Ovary (tissue), 3 donors: ENCODE results near the gene SH3PXD2B.

ENCODE experiments used
- POLR2A ChIP-seq: fragments of 450-650 bp; IDR thresholded peaks from one replicate; pipeline ENCODE4 v1.6.1; 2017; ENCODE audit warnings: antibody characterized with exemption, mild to moderate bottlenecking, moderate library complexity
- TF ChIP-seq, protein P1 (sequence below), 3 donors: fragments of 450-650 bp in 2 of 3; fragments of 200-600 bp in 1 of 3; IDR thresholded peaks; one replicate each; pipeline versions ENCODE4 v1.5.1 to v1.8.0; 2016 to 2022; ENCODE audit warnings: antibody characterized with exemption in 3 of 3, mild to moderate bottlenecking in 1 of 3
- donor health status: DM: no; HTN: no; CAD: no.

DNA sequence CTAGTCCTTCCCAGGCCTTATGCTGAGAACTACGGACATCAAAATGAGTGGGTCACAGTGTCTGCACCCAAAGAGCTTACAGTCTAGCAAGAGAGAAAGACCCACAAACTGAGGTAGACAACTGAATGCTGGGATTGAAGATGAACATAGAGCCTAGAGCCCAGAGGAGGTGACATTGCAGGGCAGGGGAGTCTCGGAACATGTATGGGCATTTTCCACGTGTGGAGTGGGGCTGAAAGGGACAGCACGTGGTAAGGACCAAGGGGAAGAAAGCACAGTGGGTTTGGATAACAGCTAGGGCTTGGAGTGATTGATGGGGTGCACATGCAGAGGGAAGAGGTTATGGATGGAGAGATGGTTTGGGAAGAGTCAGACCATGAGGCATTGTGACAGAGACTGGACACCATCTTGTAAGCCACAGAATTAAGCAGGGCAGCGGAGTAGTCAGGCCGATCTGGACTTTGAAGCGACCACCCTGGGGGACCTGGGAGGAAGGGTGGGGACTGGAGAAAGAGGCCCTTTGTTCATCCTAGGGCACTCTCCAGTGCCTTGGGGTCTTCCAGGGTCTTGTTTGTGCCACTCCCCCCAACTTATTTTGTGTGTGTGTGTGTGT, 47.5 kb upstream of the SH3PXD2B start:
- no peak for TF ChIP-seq POLR2A
- TF ChIP-seq, protein P1, sequence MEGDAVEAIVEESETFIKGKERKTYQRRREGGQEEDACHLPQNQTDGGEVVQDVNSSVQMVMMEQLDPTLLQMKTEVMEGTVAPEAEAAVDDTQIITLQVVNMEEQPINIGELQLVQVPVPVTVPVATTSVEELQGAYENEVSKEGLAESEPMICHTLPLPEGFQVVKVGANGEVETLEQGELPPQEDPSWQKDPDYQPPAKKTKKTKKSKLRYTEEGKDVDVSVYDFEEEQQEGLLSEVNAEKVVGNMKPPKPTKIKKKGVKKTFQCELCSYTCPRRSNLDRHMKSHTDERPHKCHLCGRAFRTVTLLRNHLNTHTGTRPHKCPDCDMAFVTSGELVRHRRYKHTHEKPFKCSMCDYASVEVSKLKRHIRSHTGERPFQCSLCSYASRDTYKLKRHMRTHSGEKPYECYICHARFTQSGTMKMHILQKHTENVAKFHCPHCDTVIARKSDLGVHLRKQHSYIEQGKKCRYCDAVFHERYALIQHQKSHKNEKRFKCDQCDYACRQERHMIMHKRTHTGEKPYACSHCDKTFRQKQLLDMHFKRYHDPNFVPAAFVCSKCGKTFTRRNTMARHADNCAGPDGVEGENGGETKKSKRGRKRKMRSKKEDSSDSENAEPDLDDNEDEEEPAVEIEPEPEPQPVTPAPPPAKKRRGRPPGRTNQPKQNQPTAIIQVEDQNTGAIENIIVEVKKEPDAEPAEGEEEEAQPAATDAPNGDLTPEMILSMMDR (IDR thresholded peaks at IDR 0.05): no peak
